Endodermal cell (in vitro differentiated cells): ENCODE data around the gene NEDD4L. TPM values are rescaled to one million over a fixed set of nuclear protein-coding genes. Genes with fewer than 3 reads are reported as not detected.

ENCODE experiments used
- DNase-seq: peaks from one replicate; pipeline ENCODE4 v3.0.0-alpha.2; 2017
- H3K27ac ChIP-seq: 2 replicates; pipeline ENCODE4 v1.5.1; 2013; ENCODE audit warnings: mild to moderate bottlenecking, low read depth, low read length, moderate library complexity
- H3K27me3 ChIP-seq: 2 replicates; pipeline ENCODE4 v1.6.1; 2013; ENCODE audit warnings: mild to moderate bottlenecking, low read length, moderate library complexity; ENCODE audit not compliant: insufficient read depth, control insufficient read depth, poor library complexity, severe bottlenecking
- H3K36me3 ChIP-seq: 2 replicates; pipeline ENCODE4 v1.7.0; 2013; ENCODE audit warnings: mild to moderate bottlenecking, low read length, moderate library complexity; ENCODE audit not compliant: control insufficient read depth, insufficient read depth
- H3K4me1 ChIP-seq: one replicate; pipeline ENCODE4 v1.7.0; 2013; ENCODE audit warnings: low read length; ENCODE audit not compliant: control insufficient read depth, insufficient read depth
- H3K4me3 ChIP-seq: 2 replicates; pipeline ENCODE4 v1.5.1; 2013; ENCODE audit warnings: mild to moderate bottlenecking, low read length, moderate library complexity
- H3K9ac ChIP-seq: 2 replicates; pipeline ENCODE4 v1.6.1; 2013; ENCODE audit warnings: mild to moderate bottlenecking, low read length, moderate library complexity; ENCODE audit not compliant: poor library complexity, severe bottlenecking; ENCODE audit errors: extremely low read depth
- H3K9me3 ChIP-seq: 2 replicates; pipeline ENCODE4 v1.6.1; 2013; ENCODE audit warnings: mild to moderate bottlenecking, low read length, moderate library complexity; ENCODE audit not compliant: control insufficient read depth
- H3K27ac Mint-ChIP-seq: 2 replicates; pipeline ENCODE4 v1.8.0; 2020; ENCODE audit warnings: mixed read lengths
- H3K27me3 Mint-ChIP-seq: 2 replicates; pipeline ENCODE4 v1.8.0; 2021; ENCODE audit warnings: mild to moderate bottlenecking, mixed read lengths; ENCODE audit not compliant: insufficient read depth
- H3K36me3 Mint-ChIP-seq: 2 replicates; pipeline ENCODE4 v1.8.0; 2020; ENCODE audit warnings: low read depth, mixed read lengths
- H3K4me1 Mint-ChIP-seq: 2 replicates; pipeline ENCODE4 v1.8.0; 2020; ENCODE audit warnings: mixed read lengths
- H3K4me3 Mint-ChIP-seq: 2 replicates; pipeline ENCODE4 v1.8.0; 2020; ENCODE audit warnings: mild to moderate bottlenecking, moderate library complexity, mixed read lengths
- H3K9me3 Mint-ChIP-seq: 2 replicates; pipeline ENCODE4 v1.8.0; 2020; ENCODE audit warnings: mild to moderate bottlenecking, mixed read lengths
- CTCF ChIP-seq: fragments of 200-600 bp; sonication (generic); conservative IDR thresholded peaks from 2 replicates; pipeline ENCODE4 v1.5.0; 2021; ENCODE audit warnings: antibody characterized with exemption, mild to moderate bottlenecking
- WGBS, 2 experiments: methylation state at CpG; one replicate each; pipeline versions ENCODE4 v1.1.5 to v1.1.7; 2013; ENCODE audit warnings: missing lambda C conversion rate in 2 of 2, mixed read lengths in 1 of 2; ENCODE audit not compliant: insufficient coverage in 1 of 2, insufficient read length in 1 of 2; 5-methylcytosine and 5-hydroxymethylcytosine counted together
- total RNA-seq, 2 donors: library from RNA; stranded (reverse); fragmentation: NEBNext Ultra II Directional in 1 of 2; extraction: Animal tissue kit (Norgen Biotek cat#: 25700) in 1 of 2; gene quantifications; 2 replicates in 1 of 2; 3 replicates in 1 of 2; pipeline ENCODE4 v1.2.1, GENCODE V29; 2021

Gene NEDD4L
- total RNA-seq, 2 donors from 2014 or later, result 70.5 to 75.3 TPM

GRCh38 chr18:58051765-58052460 lies 7.9 kb downstream of the NEDD4L start:
- Histone ChIP-seq H3K9me3 (no peaks in the 10 kb centered on the region), H3K4me3 (no peak overlapping the region), H3K9ac (no peak overlapping the region), H3K27me3 (no peaks in the 10 kb centered on the region), H3K36me3 (no peaks in the 10 kb centered on the region), H3K4me1 (peaks cover under 1% of the 10 kb centered on the region), H3K27ac (peak overlapping the region; percentile 50)
- peaks cover 8% of the 10 kb centered on the region for H3K36me3 Mint-ChIP-seq
- peaks cover 53% of the 10 kb centered on the region for H3K4me1 Mint-ChIP-seq
- 75 to 81% methylated on average over 3 to 4 of the region's 4 CpGs for WGBS, 2 experiments
- DNase-seq, result no peak
- no peaks in the 10 kb centered on the region for H3K27me3 Mint-ChIP-seq
- H3K27ac Mint-ChIP-seq, result no peak overlapping the region
- no peaks in the 10 kb centered on the region for H3K9me3 Mint-ChIP-seq
- H3K4me3 Mint-ChIP-seq, result no peak overlapping the region
- TF ChIP-seq CTCF, result peak; percentile 31

DNA sequence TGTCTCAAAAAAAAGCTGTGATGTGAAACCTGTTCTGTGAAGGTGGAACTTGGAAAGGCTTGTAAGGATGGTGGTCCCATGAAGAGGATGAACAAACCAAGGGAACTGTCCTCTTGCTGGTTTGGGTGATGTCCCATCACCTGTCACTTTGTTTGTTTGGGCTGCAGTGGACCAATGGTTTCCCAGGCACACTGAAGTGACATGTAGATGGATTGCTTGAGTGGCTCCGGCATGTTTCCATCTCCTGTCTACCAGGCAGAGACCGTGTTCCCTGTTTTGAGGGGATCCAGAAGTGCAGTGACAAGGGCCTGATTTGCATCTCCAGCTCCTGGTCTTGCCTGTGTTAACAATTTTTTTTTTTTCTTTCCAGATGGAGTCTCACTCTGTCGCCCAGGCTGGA lies 8.9 kb downstream of the NEDD4L start:
- no peaks in the 10 kb centered on the region for H3K9me3 ChIP-seq
- no peaks in the 10 kb centered on the region for H3K27me3 ChIP-seq
- Mint-ChIP-seq H3K4me3 (no peak overlapping the region), H3K27me3 (no peaks in the 10 kb centered on the region), H3K4me1 (peaks cover 49% of the 10 kb centered on the region), H3K9me3 (no peaks in the 10 kb centered on the region), H3K36me3 (peaks cover 8% of the 10 kb centered on the region), H3K27ac (no peak overlapping the region)
- TF ChIP-seq CTCF, result no peak
- H3K4me3 ChIP-seq, result no peak overlapping the region
- no peaks in the 10 kb centered on the region for H3K36me3 ChIP-seq
- H3K4me1 ChIP-seq, result no peaks in the 10 kb centered on the region
- DNase-seq, result no peak
- 89 to 98% methylated on average over 2 to 3 of the region's 3 CpGs for WGBS, 2 experiments
- H3K9ac ChIP-seq, result no peak overlapping the region
- no peak overlapping the region for H3K27ac ChIP-seq

DNA sequence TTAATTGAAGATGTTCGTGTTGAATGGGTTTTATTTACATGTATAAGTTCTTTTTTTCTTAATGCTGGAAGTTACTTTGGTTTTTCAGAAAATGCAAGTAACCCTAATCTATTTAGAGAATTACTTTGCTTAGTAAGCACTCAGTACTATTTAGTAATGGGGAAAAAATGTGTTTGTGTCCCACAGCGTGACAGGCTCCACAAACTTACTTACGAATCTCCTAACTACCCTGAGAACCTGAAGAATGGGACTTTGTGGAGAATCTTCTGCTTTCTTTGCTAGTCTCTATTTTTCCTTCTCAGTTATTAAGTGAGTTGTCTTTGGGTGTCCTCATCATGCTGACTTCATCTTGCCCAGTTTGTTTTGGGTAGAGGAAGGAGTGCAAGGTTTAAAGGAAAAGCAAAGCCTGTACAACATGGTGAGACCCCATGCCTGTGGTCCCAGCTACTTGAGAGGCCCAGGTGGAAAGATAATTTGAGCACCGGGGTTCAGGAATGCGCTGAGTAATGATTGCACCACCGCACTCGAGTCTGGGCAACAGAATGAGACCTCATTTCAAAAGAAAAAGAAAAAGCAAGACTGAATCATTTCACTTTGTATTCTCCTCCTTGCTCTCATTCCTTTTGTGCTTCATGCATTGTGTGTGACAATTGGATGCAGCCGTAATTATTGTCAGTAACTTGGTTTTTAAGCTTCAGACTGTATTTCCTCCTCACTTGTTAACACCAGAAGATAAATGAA lies 10.2 kb downstream of the NEDD4L start:
- Mint-ChIP-seq H3K36me3 (peaks cover 12% of the 10 kb centered on the region), H3K4me3 (no peak overlapping the region), H3K4me1 (peaks cover 41% of the 10 kb centered on the region), H3K27me3 (no peaks in the 10 kb centered on the region), H3K9me3 (no peaks in the 10 kb centered on the region), H3K27ac (peak overlapping the region; percentile 82)
- H3K36me3 ChIP-seq, result no peaks in the 10 kb centered on the region
- 72 to 79% methylated on average over 7 to 8 of the region's 8 CpGs for WGBS, 2 experiments
- H3K9me3 ChIP-seq, result no peaks in the 10 kb centered on the region
- no peaks in the 10 kb centered on the region for H3K4me1 ChIP-seq
- peak; percentile 68 for DNase-seq
- TF ChIP-seq CTCF, result no peak
- H3K4me3 ChIP-seq, result no peak overlapping the region
- no peak overlapping the region for H3K27ac ChIP-seq
- H3K27me3 ChIP-seq, result no peaks in the 10 kb centered on the region
- no peak overlapping the region for H3K9ac ChIP-seq
